Sciatic nerve (tissue), 1 donor: ENCODE data around the gene AADAT. TPM values are rescaled to one million over a fixed set of nuclear protein-coding genes. Genes with fewer than 3 reads are reported as not detected.

Experiments
- total RNA-seq: library from RNA; stranded (reverse); fragmentation: NEBNext Ultra II Directional; extraction: Animal tissue kit (Norgen Biotek cat#: 25700); gene quantifications from one replicate; pipeline ENCODE4 v1.2.1, GENCODE V29; 2021
- donor health status: DM: no; HTN: no; CAD: no.

The AADAT gene
- total RNA-seq, 1 donor from 2014 or later: 13.5 TPM

Other genes with a start within 250 kb of the AADAT start
- 30.7 TPM for gene MFAP3L, start 63.6 kb downstream of the AADAT start, total RNA-seq